RCC 7860 (cell line): ENCODE results near the gene RBBP8NL.

Experiments used
- DNase-seq: peaks from one replicate; pipeline ENCODE4 v3.0.0-alpha.2; 2015; ENCODE audit warnings: low spot score
- FAIRE-seq: peaks from 2 replicates; lab custom pipeline; 2012; peaks lifted over from hg19 to GRCh38; lab: Jason Lieb, UNC

RBBP8NL gene

DNA sequence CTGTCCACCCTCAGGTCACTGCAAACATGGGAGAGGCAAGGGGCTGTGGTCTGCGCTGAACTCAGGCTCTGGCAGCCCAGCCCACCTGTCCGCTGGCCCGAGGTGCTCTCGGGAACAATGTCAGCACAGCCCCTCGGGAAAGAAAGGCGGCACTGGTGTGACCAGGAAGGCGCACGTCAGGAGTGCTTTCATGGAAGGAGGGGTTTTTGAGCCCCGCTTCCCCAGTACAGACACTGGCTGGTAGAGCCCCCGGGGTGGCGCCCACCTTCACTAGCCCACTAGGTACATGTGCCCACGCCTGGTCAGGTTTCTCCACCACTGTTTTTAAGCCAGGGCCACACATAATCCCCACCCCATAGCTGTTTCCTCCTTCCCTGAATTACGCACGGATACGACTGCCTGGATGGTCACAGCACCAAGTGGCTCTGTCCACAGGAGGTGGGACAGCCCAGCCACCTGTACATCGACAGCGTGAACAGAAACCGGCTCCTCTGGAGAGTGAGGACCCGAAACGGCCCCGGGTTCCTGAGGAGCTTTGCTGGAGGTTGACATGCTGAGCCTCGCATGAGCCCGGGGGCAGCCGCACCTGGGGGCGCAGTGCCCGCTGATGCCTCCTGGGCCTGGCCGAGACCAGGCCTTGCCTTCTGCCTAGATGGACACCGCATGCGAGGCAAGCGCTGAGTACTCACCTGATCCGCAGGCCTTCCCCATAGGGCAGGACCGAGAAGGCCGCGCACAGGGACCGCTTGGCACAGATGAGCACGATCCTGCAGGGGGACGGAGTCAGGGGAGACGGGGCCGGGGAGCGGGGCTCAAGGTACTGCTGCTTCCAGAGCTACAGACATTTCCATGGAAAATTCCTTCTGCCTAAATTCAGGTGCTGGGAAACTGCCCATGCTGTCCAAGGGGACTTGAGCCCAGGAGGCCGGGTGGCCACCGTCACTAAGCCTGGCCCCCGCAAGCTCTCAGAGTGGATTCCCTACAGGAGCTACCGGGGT is 32.8 kb downstream of the RBBP8NL start:
- DNase-seq (no peak), FAIRE-seq (no peak)

DNA sequence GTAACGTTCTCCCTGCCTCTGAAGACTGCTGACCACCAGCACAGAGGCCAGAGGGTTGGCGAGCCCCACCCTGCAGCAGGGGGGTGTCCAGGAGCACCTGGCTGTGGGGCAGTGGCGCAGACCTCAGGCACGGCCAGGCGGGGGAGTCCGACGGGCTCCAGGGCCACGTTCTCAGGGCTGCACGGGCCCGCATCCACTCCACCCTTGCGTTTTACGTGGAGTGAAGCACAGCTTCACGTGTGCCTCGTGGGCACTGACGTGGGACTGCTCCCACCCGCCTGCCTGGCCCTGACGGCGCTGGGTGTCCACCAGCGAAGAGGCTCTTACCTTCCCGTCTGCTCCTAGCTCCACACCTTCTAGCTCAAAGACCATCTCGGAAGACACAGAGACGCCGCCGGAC is 33.5 kb downstream of the RBBP8NL start:
- no peak for FAIRE-seq
- DNase-seq, result no peak

DNA sequence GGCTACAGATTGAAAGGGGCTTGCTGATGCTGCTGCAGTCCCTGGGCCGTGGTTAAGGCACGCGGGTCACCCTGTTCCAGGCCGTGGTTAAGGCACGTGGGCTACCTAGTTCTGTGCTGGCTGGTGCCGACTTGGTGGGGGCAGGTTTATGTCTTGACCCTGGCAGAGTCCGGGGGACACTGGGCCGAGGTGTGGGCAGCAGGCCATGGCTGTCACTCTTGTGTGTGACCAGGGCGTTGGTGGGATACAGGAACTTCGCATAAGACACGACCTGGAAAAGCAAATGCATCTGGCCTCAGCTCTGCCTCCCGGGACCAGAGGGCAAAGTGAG is 34.0 kb downstream of the RBBP8NL start:
- no peak for FAIRE-seq
- no peak for DNase-seq

DNA sequence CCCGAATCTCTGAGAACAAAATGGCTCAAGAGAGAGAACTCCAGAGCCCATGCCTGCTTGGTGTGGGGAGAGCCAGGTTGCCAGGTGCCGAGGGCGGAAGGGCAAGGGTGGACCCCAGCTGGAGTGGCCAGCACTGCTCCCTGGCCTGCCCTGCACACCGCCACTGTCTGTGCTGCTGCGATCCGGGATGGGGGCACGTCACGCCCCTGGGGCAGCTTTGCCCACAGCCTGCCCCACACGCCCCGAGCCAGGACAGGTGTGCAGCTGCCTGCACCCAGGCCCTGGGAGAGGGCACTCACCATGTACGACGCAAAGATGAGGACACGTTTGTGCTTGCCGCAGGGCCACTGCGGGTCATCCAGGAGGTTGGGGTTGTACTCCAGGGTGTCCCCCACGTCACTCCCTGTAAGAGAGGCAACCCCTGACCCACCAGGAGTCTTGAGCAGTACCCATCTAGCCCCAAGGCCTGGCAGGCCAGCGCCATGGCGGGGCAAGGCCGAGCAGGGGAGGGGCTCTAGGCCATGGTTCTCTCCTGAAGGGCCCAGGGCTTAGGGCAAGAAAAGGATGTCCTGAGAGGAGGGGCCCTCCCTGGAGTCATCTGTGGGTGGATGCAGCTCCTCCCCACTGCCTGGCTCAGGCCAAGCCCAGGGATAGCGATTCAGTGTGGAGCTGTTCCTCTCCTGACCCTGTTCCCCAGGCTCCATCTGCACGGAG is 34.6 kb downstream of the RBBP8NL start:
- no peak for FAIRE-seq
- no peak for DNase-seq

DNA sequence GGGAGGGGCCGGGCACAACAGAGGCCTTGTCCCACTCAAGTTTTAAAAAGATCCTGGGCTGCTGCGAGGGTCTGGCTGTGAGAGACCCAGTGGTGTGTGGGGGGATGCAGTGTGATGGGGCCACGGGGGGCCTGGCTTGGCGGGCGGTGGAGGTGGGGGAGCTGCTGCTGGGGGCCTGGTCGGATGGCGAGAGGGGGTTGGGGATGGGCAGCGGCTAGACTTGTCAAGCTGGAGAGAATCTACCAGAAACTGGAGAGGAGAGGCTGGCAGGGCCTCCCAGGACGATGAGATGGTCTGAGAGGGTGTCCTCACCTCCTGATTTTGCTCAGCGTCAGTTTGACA is 35.3 kb downstream of the RBBP8NL start:
- no peak for DNase-seq
- no peak for FAIRE-seq

DNA sequence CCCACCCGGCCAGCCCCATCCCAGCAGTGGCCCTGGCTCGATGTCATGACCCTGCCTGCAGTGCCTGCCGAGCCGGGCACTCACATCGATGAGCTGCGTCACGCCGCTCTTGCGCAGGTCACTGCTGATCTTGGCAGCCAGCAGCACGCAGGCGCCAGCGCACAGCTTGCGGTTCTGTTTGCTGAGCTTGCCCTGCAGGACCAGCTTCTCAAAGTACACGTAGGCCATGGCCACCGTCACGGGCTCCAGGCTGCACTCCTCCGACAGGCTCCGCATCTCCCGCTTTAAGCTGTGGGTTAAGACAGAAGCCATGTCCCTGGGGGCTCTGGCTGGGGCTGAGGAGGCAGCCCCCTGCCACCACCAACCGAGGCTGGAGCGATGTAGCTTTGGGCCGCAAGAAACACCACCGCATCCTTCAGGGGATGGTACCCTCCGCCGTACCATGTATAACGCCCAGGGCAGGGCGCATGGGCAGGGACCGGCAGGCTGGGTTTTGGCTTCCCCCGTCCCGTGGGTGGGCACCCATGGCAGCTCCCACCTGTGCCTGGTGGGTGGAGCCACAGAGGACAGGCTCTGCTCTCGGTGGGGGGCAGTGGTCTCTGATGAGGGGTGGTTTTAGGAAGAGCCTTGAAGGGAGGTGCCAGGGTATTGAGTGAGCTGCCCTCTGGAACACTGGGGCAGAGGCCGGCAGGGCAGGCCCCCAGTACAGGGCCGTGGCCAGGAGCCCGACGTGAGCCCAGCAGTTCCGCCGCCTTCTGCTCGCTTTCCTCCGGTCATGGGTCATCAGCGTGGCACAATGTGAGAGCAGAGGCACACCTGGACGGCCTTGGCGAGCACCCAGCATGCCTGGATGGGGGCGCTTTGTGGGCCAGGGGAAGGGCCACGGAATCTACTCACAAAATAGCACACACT is 35.9 kb downstream of the RBBP8NL start:
- FAIRE-seq (no peak), DNase-seq (no peak)

DNA sequence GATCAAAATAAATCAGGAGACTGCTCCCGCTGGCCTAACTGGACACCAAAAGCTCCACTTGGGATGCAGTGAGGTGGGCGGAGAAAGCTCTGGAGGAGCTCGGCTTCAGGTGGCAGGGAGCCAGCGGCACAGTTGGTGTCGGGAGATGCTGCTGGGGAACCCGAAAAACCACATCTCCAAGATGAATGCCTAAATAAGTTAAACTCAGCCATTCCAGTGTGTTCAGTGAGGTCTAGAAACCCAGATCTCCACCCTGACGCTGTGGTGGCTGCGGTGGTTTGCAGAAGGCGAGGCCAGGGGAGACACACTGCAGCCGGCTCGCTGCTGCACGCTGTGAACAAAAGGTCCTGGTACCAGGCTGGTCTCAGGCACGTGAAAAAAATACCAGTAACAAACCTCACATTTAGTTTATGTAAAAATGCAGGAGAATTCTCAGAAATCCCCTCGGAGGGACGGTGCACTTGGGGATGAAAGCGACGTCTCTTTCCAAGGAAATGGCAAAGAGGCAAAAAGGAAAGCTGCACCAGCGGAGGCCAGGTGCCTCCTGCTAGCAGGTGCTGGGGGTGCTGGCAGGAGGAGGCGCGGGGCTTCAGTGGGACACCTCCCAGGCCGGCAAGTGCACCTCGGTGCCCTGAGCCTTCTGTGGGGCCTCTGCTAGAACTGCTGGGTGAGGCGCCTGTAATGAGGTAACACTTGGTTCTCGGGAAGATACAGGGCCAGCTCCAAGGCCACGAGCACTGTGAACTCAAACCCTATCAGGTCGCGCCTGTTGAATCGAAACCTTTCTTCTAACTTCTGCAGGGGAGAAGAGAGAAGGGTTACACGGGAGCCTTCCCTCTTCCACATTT is 36.8 kb downstream of the RBBP8NL start:
- FAIRE-seq (no peak), DNase-seq (no peak)

DNA sequence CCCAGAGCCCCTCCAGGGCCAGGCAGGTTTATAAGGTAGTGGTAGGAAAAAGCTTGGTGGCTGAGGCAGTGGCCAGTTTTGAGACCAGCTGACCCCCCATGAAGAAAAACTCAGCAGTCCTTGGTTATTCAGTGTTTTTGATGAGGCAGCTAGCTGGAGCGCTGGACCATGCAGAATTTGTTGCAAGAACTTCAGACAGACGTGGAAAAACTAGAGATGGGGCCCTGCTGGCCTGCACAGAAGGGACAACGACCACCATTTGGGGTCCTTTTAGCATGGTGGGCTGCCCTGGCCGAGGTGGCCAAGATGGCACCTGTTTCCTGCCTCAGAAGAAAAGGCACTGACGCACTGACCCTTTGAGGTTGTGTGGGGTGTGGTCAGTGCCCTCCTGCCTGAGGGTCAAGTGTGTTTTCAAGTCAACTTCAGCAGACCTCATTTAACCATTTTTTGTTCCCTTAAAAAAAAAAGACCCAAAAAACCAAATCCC is 37.7 kb downstream of the RBBP8NL start:
- FAIRE-seq (no peak), DNase-seq (no peak)

DNA sequence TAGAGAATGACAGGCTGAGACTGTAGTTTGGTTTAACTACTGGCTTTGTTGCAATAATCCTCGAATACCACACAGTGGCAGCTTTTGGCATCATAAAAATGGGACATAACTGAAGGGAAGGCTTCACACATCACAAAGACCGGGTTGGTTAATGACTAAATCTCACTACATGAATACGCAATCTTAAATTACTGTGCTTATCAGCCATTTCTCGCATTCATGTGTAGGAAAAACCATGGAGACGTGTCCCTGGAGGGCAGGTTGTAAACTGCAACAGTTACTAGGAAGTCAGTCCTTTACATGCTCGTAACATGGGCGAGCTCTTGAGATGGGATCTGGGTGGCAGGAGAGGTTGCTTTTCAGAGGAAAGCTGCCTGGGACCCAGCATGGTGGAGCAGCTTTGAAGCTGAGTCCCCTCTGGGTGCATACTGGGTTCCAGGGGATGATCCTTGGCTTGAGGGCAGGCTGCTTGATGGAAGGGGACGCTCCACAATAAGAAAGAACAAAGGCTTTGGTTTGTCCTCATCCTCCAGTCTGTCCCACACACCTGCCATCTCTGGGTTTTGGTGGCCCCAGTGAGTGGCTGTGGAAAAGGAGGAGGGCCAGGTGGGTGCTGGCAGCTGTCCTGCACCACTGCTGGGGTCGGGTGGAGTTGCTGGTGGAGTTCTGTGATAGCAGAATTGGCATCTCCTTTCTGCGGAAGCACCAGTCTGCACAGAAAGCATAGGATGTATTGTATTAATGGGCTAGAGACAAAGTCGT is 38.3 kb downstream of the RBBP8NL start:
- DNase-seq, result no peak
- FAIRE-seq, result no peak

DNA sequence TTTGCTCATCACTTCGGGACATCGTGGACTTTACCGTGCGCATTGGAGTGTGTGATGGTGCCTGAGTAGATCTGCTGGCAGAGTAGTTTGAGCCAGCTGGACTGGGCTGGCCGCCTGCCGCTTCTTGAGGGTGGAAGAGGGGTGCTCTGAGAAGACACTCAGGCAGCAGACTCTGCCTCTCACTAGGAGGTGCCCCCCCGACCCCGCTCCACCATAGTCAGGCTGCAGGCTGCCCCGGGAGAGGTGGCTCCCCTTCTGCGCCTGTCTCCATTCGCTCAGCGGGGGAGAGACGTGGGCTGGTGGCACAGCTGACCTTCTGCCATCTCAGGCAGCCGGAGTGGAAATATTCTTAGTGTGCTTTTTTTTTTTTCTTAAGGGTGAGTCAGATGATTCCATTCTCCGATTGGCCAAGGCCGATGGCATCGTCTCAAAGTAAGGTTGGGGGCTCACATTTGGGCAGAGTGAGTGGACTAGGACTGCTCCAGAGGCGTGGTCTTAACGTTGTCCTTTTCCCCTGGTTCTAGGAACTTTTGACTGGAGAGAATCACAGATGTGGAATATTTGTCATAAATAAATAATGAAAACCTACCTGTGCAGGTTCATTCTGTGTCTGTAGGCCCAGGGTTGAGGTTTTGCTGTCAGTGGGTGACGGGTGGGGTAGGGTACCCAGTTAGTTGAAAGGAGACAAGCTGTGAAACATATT is 39.3 kb downstream of the RBBP8NL start:
- no peak for FAIRE-seq
- DNase-seq, result no peak

DNA sequence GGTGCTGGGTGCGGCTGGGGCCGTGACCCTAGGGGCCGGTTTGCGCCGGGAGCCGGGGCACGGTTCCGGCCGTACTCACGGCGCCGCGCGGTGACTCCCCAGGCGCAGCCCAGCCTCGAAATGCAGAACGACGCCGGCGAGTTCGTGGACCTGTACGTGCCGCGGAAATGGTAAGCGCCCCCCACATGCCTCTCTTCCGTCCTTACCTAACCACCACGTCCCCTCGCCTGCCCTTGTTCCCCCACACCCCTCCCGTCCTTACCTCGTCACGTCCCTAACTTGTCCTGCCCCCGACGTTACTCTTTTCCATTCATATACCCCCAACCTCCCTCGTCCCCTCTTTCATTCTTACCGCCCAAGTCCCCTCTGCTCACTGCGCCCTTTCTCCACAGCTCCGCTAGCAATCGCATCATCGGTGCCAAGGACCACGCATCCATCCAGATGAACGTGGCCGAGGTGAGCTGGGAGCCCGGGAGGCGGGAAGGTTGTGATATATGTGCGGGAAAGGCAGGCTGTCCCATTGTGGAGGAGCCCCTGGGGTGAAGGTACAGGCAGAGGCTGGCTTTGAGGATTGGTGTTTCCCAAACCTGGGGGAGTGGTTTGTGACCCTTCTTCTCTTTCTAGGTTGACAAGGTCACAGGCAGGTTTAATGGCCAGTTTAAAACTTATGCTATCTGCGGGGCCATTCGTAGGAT is 40.0 kb downstream of the RBBP8NL start:
- DNase-seq (no peak), FAIRE-seq (no peak)

DNA sequence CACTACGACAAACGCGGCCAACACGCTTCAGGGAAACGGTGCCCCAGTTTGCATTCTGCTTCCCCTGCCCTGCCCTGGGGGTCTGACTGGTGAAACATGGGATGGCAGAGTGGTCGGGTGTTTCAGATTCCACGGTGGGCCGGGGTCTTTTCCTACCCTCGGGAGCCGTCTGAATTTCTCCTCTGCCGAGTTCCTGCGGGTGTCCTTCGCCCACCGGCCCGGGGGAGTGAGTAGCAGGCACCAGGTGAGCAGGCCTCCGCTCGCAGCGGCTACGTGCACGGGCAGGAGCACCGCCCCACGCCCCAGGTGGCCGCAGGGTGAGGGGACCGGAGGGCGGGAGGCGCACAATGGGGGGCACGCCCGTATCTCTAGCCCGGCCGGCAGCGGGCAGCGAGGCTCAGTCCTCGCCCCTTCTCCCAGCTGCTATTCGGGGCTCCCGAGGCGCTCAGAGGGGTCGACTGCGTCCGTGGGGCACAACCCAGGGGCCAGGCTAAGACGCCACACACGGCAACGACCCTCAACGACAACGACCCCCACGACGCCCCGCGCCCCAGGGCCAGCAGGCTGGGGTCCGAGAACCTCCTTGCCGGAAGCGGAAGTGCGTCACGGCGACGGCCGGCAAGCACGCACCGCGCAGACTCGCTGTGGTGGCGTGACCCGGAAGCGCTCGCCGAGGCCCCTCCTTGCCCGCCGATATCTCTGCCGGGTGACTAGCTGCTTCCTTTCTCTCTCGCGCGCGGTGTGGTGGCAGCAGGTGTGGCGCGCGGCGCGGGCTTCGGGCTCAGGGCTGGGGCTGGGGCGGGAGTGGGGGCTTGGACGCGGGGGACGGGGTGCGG is 40.7 kb downstream of the RBBP8NL start, which contains the start of gene RPS21:
RPS21 (plus strand) TSS at position 721 of the 836 bp plus-strand sequence. CDS start 236 bp downstream, outside the sequence.
- FAIRE-seq (no peak), DNase-seq (peak; percentile 85)

DNA sequence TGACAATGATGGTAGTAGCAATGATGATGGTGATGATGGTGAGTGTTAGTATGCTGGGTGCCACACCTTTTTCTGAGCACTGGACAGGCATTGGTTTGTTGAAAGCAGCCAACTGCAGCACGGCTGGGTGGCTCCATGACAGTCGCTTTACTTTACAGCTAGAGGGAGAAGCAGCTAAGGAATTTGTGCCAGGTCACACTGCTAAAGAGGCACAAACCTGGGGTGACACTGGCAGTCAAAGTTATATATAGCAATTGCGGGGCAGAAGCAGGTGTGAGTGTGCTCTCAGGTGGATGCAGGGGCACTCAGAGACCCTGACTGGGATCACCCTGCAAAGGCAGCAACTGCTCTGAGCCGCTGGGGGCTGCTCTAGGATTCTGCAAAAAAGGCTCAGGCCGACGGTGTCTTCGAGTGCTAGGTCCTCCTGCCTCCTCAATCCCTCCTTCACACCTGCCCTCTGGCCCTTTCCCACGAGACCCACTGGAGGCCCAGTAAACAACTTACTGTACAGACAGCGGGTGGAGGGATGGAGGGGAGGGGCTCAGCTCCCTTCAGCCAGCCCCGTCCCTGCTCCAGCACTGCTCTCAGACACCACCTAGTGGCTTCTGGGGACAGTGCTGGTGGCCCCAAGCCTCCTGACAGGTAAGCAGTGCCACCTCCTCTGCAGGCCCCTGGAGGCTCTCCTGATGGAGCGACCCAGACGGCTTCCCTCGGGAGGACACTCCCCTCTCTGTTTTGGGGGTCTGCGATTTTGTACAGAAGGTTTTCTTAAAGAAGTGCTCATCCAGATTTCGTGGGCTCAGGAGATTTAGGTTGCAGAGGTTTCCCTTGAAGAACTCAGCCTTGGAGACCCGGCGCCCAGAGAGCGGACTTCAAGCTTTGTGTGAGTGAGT is 44.8 kb downstream of the RBBP8NL start:
- no peak for FAIRE-seq
- peak; percentile 71 for DNase-seq

DNA sequence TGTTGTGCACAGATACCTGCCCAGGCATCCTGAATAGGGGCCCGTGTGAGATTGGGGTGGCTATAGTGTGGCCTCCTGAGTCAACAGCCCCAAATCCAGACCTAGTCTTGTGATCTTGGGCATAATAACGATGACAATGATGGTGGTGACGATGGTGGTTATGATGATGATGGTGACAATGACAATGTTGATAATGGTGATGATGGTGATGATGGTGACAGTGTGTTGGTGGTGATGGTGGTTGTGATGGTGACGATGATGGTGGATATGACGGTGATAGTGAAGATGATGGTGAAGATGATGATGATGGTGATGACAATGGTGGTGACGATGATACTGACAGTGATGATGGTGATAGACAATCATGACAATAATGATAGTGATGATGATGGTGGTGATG is 45.5 kb downstream of the RBBP8NL start:
- FAIRE-seq (no peak), DNase-seq (no peak)

DNA sequence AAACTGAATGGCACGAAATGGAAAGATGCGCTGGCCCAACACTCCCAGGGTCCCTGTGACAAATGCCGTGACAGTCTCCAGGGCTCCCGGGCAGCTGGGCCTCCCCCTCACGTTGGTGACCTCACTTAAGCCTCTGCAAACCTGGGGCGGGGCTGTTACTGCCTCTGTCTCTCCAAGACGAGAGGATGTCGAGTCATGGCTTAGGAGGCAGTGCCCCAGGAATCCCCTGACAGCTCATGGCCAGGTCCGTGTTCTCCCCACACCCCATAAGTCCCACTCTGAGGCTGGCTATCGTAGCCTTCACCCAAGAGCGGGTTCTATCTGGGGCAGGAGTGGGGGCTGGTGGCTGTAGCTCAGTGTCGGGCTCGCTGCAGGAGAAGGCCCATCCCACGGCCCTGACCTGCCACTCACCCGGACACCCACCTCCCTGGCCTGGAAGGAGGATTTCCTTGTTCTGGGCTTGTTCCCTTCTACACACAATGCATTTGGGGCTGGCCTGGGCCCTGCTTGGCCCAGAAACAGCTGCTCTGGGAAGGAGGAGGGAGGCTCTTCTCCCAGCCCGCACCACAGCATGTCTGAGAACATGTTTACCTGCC is 46.0 kb downstream of the RBBP8NL start:
- FAIRE-seq, result peak; percentile 78

DNA sequence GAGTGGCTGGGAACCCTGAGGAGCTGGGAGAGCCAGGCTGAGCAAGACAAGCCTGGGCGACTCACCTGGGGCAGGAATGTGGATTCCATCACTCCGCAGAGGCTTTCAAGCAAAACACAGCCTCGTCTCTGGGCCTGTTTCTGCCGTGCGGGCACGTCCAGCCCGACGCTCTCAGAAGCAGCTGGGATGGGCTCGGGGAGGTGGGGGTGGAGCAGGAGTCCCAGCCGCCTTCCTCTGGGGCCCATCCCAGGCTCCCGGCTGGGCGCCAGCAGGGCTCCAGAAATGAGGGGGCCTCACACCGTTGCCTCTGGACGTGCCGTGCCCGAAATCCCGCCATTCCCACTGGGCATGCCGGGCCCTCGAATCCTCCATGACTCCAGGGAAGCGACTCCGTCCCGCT is 49.1 kb downstream of the RBBP8NL start:
- DNase-seq (no peak), FAIRE-seq (no peak)

More for the DNA sequence above, 46.0 kb downstream of the RBBP8NL start:
- peak; percentile 89 for DNase-seq
